SJCRH30 (cell line): ENCODE measurements around the gene TMCO2. TPM values are rescaled to one million over a fixed set of nuclear protein-coding genes. Genes with fewer than 3 reads are reported as not detected.

Experiments used
- DNase-seq, 2 experiments: peaks; one replicate each; pipeline ENCODE4 v3.0.0-alpha.2; 2015 to 2020
- H3K27ac ChIP-seq: fragments of 250-450 bp; sonication (Bioruptor Pico); 2 replicates; pipeline ENCODE4 v1.5.1; 2020; ENCODE audit warnings: mild to moderate bottlenecking, moderate library complexity
- H3K27me3 ChIP-seq: fragments of 250-450 bp; sonication (Bioruptor Pico); 2 replicates; pipeline ENCODE4 v1.5.1; 2020; ENCODE audit warnings: mild to moderate bottlenecking, moderate library complexity
- H3K36me3 ChIP-seq: fragments of 250-450 bp; sonication (Bioruptor Pico); 2 replicates; pipeline ENCODE4 v1.5.1; 2020; ENCODE audit warnings: mild to moderate bottlenecking, moderate library complexity
- H3K4me1 ChIP-seq: fragments of 250-450 bp; sonication (Bioruptor Pico); 2 replicates; pipeline ENCODE4 v1.5.1; 2020; ENCODE audit warnings: mild to moderate bottlenecking, moderate library complexity
- H3K4me3 ChIP-seq: fragments of 250-450 bp; sonication (Bioruptor Pico); 2 replicates; pipeline ENCODE4 v1.5.1; 2020; ENCODE audit warnings: mild to moderate bottlenecking, moderate library complexity
- H3K9me3 ChIP-seq: fragments of 250-450 bp; sonication (Bioruptor Pico); replicated peaks from 2 replicates; pipeline ENCODE4 v1.5.1; 2020; ENCODE audit warnings: mild to moderate bottlenecking, moderate library complexity
- total RNA-seq: library from RNA; depleted of rRNA; stranded (reverse); fragments of >200 nt; shearing (Covaris generic); gene quantifications from 2 replicates; pipeline ENCODE4 v1.2.3, GENCODE V29; 2014

Gene TMCO2
- total RNA-seq, 1 experiment from 2014 or later: not detected

GRCh38 chr1:40245686-40246085, 2.1 kb upstream of the TMCO2 start:
- no peak for DNase-seq
- H3K27ac ChIP-seq: no peak overlapping the region

GRCh38 chr1:40248412-40248811, 675 bp downstream of the TMCO2 start:
- peaks cover 7% of the 10 kb centered on the region for H3K4me1 ChIP-seq
- H3K27me3 ChIP-seq: no peaks in the 10 kb centered on the region
- H3K4me3 ChIP-seq: no peak overlapping the region
- H3K27ac ChIP-seq: no peak overlapping the region
- no peaks in the 10 kb centered on the region for H3K36me3 ChIP-seq
- H3K9me3 ChIP-seq: no peaks in the 10 kb centered on the region
- no peak for DNase-seq

More at GRCh38 chr1:40245686-40246085, 2.1 kb upstream of the TMCO2 start:
- no peaks in the 10 kb centered on the region for H3K9me3 ChIP-seq
- peaks cover 10% of the 10 kb centered on the region for H3K4me1 ChIP-seq
- H3K4me3 ChIP-seq: no peak overlapping the region
- no peaks in the 10 kb centered on the region for H3K36me3 ChIP-seq
- H3K27me3 ChIP-seq: no peaks in the 10 kb centered on the region

- H3K36me3 ChIP-seq: no peaks in the 10 kb centered on the region
- no peaks in the 10 kb centered on the region for H3K27me3 ChIP-seq
- no peak for DNase-seq
- H3K4me3 ChIP-seq: no peak overlapping the region
- H3K27ac ChIP-seq: no peak overlapping the region
- 0 out of 2 replicates have a peak, but pooled peaks cover 3% of the 10 kb centered on the region for H3K4me1 ChIP-seq
- H3K9me3 ChIP-seq: no peaks in the 10 kb centered on the region
These were observed 3.7 kb downstream of the TMCO2 start for GRCh38 chr1:40251456-40251855.

GRCh38 chr1:40252601-40253000, 4.9 kb downstream of the TMCO2 start:
- Histone ChIP-seq H3K27me3 (no peaks in the 10 kb centered on the region), H3K4me3 (no peak overlapping the region), H3K27ac (no peak overlapping the region), H3K36me3 (no peaks in the 10 kb centered on the region), H3K4me1 (0 out of 2 replicates have a peak, but pooled peaks cover 6% of the 10 kb centered on the region), H3K9me3 (no peaks in the 10 kb centered on the region)
- DNase-seq: no peak

GRCh38 chr1:40255231-40255630, 7.5 kb downstream of the TMCO2 start:
- Histone ChIP-seq H3K27ac (no peak overlapping the region), H3K4me3 (no peak overlapping the region), H3K27me3 (no peaks in the 10 kb centered on the region), H3K36me3 (peaks cover 2% of the 10 kb centered on the region; the same call in 1 of the 2 replicates), H3K9me3 (no peaks in the 10 kb centered on the region), H3K4me1 (0 out of 2 replicates have a peak, but pooled peaks cover 6% of the 10 kb centered on the region)
- DNase-seq: no peak

- Histone ChIP-seq H3K4me1 (0 out of 2 replicates have a peak, but pooled peaks cover 6% of the 10 kb centered on the region), H3K27me3 (no peaks in the 10 kb centered on the region), H3K27ac (peak overlapping the region; percentile 85; the same call in 1 of the 2 replicates), H3K9me3 (no peaks in the 10 kb centered on the region), H3K4me3 (peak overlapping the region; percentile 81), H3K36me3 (peaks cover 15% of the 10 kb centered on the region)
- no peak for DNase-seq
These were observed 8.8 kb downstream of the TMCO2 start for GRCh38 chr1:40256401-40257084.

GRCh38 chr1:40257313-40257687, 9.6 kb downstream of the TMCO2 start:
- H3K9me3 ChIP-seq: no peaks in the 10 kb centered on the region
- no peaks in the 10 kb centered on the region for H3K27me3 ChIP-seq
- DNase-seq: no peak
- peaks cover 22% of the 10 kb centered on the region for H3K36me3 ChIP-seq
- 0 out of 2 replicates have a peak, but pooled peaks cover 6% of the 10 kb centered on the region for H3K4me1 ChIP-seq
- H3K27ac ChIP-seq: peak overlapping the region; percentile 85
- peak overlapping the region; percentile 81 for H3K4me3 ChIP-seq

GRCh38 chr1:40257688-40258444, 10.1 kb downstream of the TMCO2 start, which contains the start of gene ZMPSTE24:
Gene ZMPSTE24 (plus strand): TSS chr1:40258236. CDS start chr1:40258272, 36 bp downstream.
- Histone ChIP-seq H3K9me3 (no peaks in the 10 kb centered on the region), H3K36me3 (peaks cover 27% of the 10 kb centered on the region), H3K27ac (peak within 1 kb of the TSS; percentile 85), H3K4me1 (0 out of 2 replicates have a peak, but pooled peaks cover 6% of the 10 kb centered on the region), H3K4me3 (peak within 1 kb of the TSS; percentile 81), H3K27me3 (no peaks in the 10 kb centered on the region)
- DNase-seq: peak; percentile 99

GRCh38 chr1:40258445-40258769, 10.7 kb downstream of the TMCO2 start:
- Histone ChIP-seq H3K9me3 (no peaks in the 10 kb centered on the region), H3K36me3 (peaks cover 32% of the 10 kb centered on the region), H3K4me3 (peak overlapping the region; percentile 81), H3K27me3 (no peaks in the 10 kb centered on the region), H3K4me1 (0 out of 2 replicates have a peak, but pooled peaks cover 6% of the 10 kb centered on the region), H3K27ac (peak overlapping the region; percentile 41; the same call in 1 of the 2 replicates)
- DNase-seq: no peak

GRCh38 chr1:40264354-40264781, 16.6 kb downstream of the TMCO2 start:
- H3K27me3 ChIP-seq: no peaks in the 10 kb centered on the region
- no peaks in the 10 kb centered on the region for H3K4me1 ChIP-seq
- H3K4me3 ChIP-seq: no peak overlapping the region
- peaks cover 64% of the 10 kb centered on the region for H3K36me3 ChIP-seq
- no peaks in the 10 kb centered on the region for H3K9me3 ChIP-seq
- H3K27ac ChIP-seq: no peak overlapping the region
- no peak for DNase-seq

GRCh38 chr1:40265298-40265697, 17.6 kb downstream of the TMCO2 start:
- H3K27ac ChIP-seq: no peak overlapping the region
- H3K36me3 ChIP-seq: peaks cover 69% of the 10 kb centered on the region
- no peaks in the 10 kb centered on the region for H3K27me3 ChIP-seq
- H3K4me3 ChIP-seq: no peak overlapping the region
- H3K9me3 ChIP-seq: no peaks in the 10 kb centered on the region
- no peak for DNase-seq
- no peaks in the 10 kb centered on the region for H3K4me1 ChIP-seq

GRCh38 chr1:40265919-40266318, 18.2 kb downstream of the TMCO2 start:
- Histone ChIP-seq H3K27ac (no peak overlapping the region), H3K9me3 (no peaks in the 10 kb centered on the region), H3K4me3 (no peak overlapping the region), H3K4me1 (no peaks in the 10 kb centered on the region), H3K36me3 (peaks cover 69% of the 10 kb centered on the region), H3K27me3 (no peaks in the 10 kb centered on the region)
- DNase-seq: no peak

- Histone ChIP-seq H3K9me3 (no peaks in the 10 kb centered on the region), H3K27ac (no peak overlapping the region), H3K27me3 (no peaks in the 10 kb centered on the region), H3K36me3 (peaks cover 68% of the 10 kb centered on the region), H3K4me3 (no peak overlapping the region), H3K4me1 (no peaks in the 10 kb centered on the region)
- DNase-seq: no peak
These were observed 19.2 kb downstream of the TMCO2 start for GRCh38 chr1:40266786-40267535.

- H3K36me3 ChIP-seq: peaks cover 69% of the 10 kb centered on the region
- H3K27ac ChIP-seq: no peak overlapping the region
- H3K9me3 ChIP-seq: no peaks in the 10 kb centered on the region
- no peaks in the 10 kb centered on the region for H3K27me3 ChIP-seq
- no peaks in the 10 kb centered on the region for H3K4me1 ChIP-seq
- DNase-seq: no peak
- H3K4me3 ChIP-seq: no peak overlapping the region
These were observed 20.0 kb downstream of the TMCO2 start for GRCh38 chr1:40267767-40268187.

GRCh38 chr1:40268211-40268610, 20.5 kb downstream of the TMCO2 start:
- DNase-seq: no peak
- Histone ChIP-seq H3K36me3 (peaks cover 68% of the 10 kb centered on the region), H3K4me1 (no peaks in the 10 kb centered on the region), H3K27ac (no peak overlapping the region), H3K27me3 (no peaks in the 10 kb centered on the region), H3K9me3 (no peaks in the 10 kb centered on the region), H3K4me3 (no peak overlapping the region)
